Small intestine (tissue), 7 donors: ENCODE measurements around the gene TRPV2. TPM values are rescaled to one million over a fixed set of nuclear protein-coding genes. Genes with fewer than 3 reads are reported as not detected.

Source experiments
- DNase-seq, 2 donors: peaks; one replicate each; pipeline versions ENCODE4 v3.0.0 to v3.0.0-alpha.2; 2013
- FAIRE-seq: peaks from 2 replicates; lab custom pipeline; 2012; peaks lifted over from hg19 to GRCh38; lab: Jason Lieb, UNC
- H3K27ac ChIP-seq, 3 donors: one replicate each; pipeline ENCODE4 v1.5.1; 2013; ENCODE audit warnings: low read length in 2 of 3, mild to moderate bottlenecking in 2 of 3, control low read depth in 1 of 3, inconsistent platforms in 1 of 3, low read depth in 1 of 3, moderate library complexity in 1 of 3
- H3K27me3 ChIP-seq, 3 donors: one replicate each; pipeline ENCODE4 v1.6.1; 2013; ENCODE audit warnings: low read length in 3 of 3, inconsistent platforms in 1 of 3; ENCODE audit not compliant: control insufficient read depth in 3 of 3, insufficient read depth in 3 of 3
- H3K36me3 ChIP-seq, 3 donors: one replicate each; pipeline ENCODE4 v1.6.1; 2013; ENCODE audit warnings: low read length in 3 of 3, inconsistent platforms in 1 of 3, low read depth in 1 of 3, mild to moderate bottlenecking in 1 of 3, moderate library complexity in 1 of 3; ENCODE audit not compliant: control insufficient read depth in 3 of 3, insufficient read depth in 2 of 3
- H3K4me1 ChIP-seq, 3 donors: one replicate each; pipeline ENCODE4 v1.6.1; 2013; ENCODE audit warnings: low read length in 2 of 3, inconsistent platforms in 1 of 3, low read depth in 1 of 3, mild to moderate bottlenecking in 1 of 3, moderate library complexity in 1 of 3; ENCODE audit not compliant: control insufficient read depth in 3 of 3, insufficient read depth in 2 of 3
- H3K4me3 ChIP-seq, 3 donors: one replicate each; pipeline ENCODE4 v1.5.1; 2013; ENCODE audit warnings: low read length in 3 of 3, control low read depth in 1 of 3, inconsistent platforms in 1 of 3, low read depth in 1 of 3, mild to moderate bottlenecking in 1 of 3, moderate library complexity in 1 of 3
- H3K9me3 ChIP-seq, 2 donors: one replicate each; pipeline ENCODE4 v1.6.1; 2013; ENCODE audit warnings: low read depth in 1 of 2, low read length in 1 of 2; ENCODE audit not compliant: control insufficient read depth in 2 of 2, insufficient read depth in 1 of 2
- WGBS, 3 donors: extraction: QIAGEN DNeasy Blood & Tissue Kit; methylation state at CpG; one replicate each; pipeline ENCODE4 v1.1.7; 2013; 5-methylcytosine and 5-hydroxymethylcytosine counted together
- polyA plus RNA-seq, 4 donors: library from polyadenylated mRNA; stranded (reverse) in 3 of 4; unstranded in 1 of 4; fragments of 200-250 nt in 3 of 4; fragments of 120-200 nt in 1 of 4; gene quantifications; one replicate each; pipeline versions ENCODE4 v1.2.1 to v1.2.3, GENCODE V29; 2013
- donor health status: healthy with polysubstance abuse.
- donor health status: control.
- donor health status: control.
- donor health status: Bipolar disorder and iron deficiency.
- donor health status: healthy.

The TRPV2 gene
- polyA plus RNA-seq, 4 donors = 0.45 to 9.3 (median 3.3) TPM

- 17 to 75% (median 38%) methylated on average over 9 of the region's 9 CpGs for WGBS, 3 donors
- peak; percentile 74 to 83 for DNase-seq
- H3K4me1 ChIP-seq = peaks cover 7 to 91% (median 18%) of the 10 kb centered on the region in 3 donors
Observed at GRCh38 chr17:16466407-16466806, 51.0 kb downstream of the TRPV2 start.

DNA sequence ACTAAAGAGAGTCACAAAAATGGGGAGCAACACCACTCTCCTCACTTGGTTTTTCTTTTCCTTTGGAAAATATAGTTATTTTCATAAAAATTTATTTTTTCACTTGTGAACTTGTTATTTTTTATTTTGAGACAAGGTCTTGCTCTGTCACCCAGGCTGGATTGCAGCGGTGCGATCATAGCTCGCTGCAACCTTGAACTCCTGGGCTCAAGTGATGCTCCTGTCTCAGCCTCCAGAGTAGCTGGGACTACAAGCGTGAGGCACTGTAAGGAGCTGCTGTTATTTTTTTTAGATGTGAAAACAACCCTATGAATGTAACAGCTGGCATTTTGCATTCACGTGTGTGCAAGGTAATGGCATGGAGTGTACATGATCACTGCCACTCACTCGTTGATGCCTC, 51.7 kb downstream of the TRPV2 start:
- Histone ChIP-seq H3K4me3 (no peak overlapping the region), H3K27ac (peak overlapping the region; percentile 90 to 94 (median 93)), H3K4me1 (peaks cover 7 to 93% (median 16%) of the 10 kb centered on the region in 3 donors), H3K9me3 (no peaks in the 10 kb centered on the region), H3K27me3 (no peaks in the 10 kb centered on the region), H3K36me3 (peaks cover 0 to 77% (median 1%) of the 10 kb centered on the region in 3 donors)
- DNase-seq = no peak
- no peak for FAIRE-seq
- WGBS, 3 donors = 77 to 93% (median 86%) methylated on average over 6 of the region's 6 CpGs

More at GRCh38 chr17:16466407-16466806, 51.0 kb downstream of the TRPV2 start:
- H3K27me3 ChIP-seq = no peaks in the 10 kb centered on the region
- no peak overlapping the region for H3K4me3 ChIP-seq
- H3K27ac ChIP-seq = peak overlapping the region; percentile 90 to 94 (median 93)
- no peak for FAIRE-seq
- peaks cover 1 to 78% (median 6%) of the 10 kb centered on the region in 3 donors for H3K36me3 ChIP-seq
- H3K9me3 ChIP-seq = no peaks in the 10 kb centered on the region

GRCh38 chr17:16467886-16468285, 52.5 kb downstream of the TRPV2 start:
- WGBS, 3 donors = 71 to 95% (median 92%) methylated on average over 3 of the region's 3 CpGs
- H3K9me3 ChIP-seq = no peaks in the 10 kb centered on the region
- FAIRE-seq = no peak
- no peaks in the 10 kb centered on the region for H3K27me3 ChIP-seq
- peaks cover 7 to 84% (median 16%) of the 10 kb centered on the region in 3 donors for H3K4me1 ChIP-seq
- H3K27ac ChIP-seq = peak overlapping the region; percentile 90 to 94 (median 93)
- H3K4me3 ChIP-seq = no peak overlapping the region
- H3K36me3 ChIP-seq = peaks cover 0 to 73% (median 0%) of the 10 kb centered on the region in 3 donors
- no peak for DNase-seq

GRCh38 chr17:16468428-16468992, 53.1 kb downstream of the TRPV2 start:
- H3K36me3 ChIP-seq = peaks cover 0 to 73% (median 0%) of the 10 kb centered on the region in 3 donors
- H3K4me3 ChIP-seq = no peak overlapping the region
- peak in 1 of 2 donors; percentile 35 for DNase-seq
- WGBS, 3 donors = 74 to 80% (median 78%) methylated on average over 4 of the region's 4 CpGs
- peaks cover 4 to 78% (median 16%) of the 10 kb centered on the region in 3 donors for H3K4me1 ChIP-seq
- H3K27ac ChIP-seq = peak overlapping the region in 2 of 3 donors; percentile 90 to 93
- no peaks in the 10 kb centered on the region for H3K9me3 ChIP-seq
- no peak for FAIRE-seq
- H3K27me3 ChIP-seq = no peaks in the 10 kb centered on the region

- H3K36me3 ChIP-seq = peaks cover 0 to 69% (median 0%) of the 10 kb centered on the region in 3 donors
- H3K4me3 ChIP-seq = no peak overlapping the region
- FAIRE-seq (no peak), DNase-seq (peak; percentile 47 to 97)
- no peaks in the 10 kb centered on the region for H3K9me3 ChIP-seq
- H3K27ac ChIP-seq = peak overlapping the region; percentile 64 to 87 (median 76)
- H3K4me1 ChIP-seq = peaks cover 3 to 72% (median 16%) of the 10 kb centered on the region in 3 donors
- WGBS, 3 donors = 16 to 43% (median 30%) methylated on average over 11 of the region's 11 CpGs
- H3K27me3 ChIP-seq = no peaks in the 10 kb centered on the region
Observed at GRCh38 chr17:16470265-16470664, 54.9 kb downstream of the TRPV2 start.

- 77 to 83% (median 79%) methylated on average over 5 of the region's 5 CpGs for WGBS, 3 donors
- H3K27ac ChIP-seq = peak overlapping the region in 2 of 3 donors; percentile 76 to 87
- peaks cover 0 to 68% (median 16%) of the 10 kb centered on the region in 3 donors for H3K4me1 ChIP-seq
- H3K36me3 ChIP-seq = peaks cover 0 to 62% (median 0%) of the 10 kb centered on the region in 3 donors
- DNase-seq (no peak), FAIRE-seq (no peak)
- H3K4me3 ChIP-seq = no peak overlapping the region
- H3K9me3 ChIP-seq = no peaks in the 10 kb centered on the region
- H3K27me3 ChIP-seq = no peaks in the 10 kb centered on the region
Observed at GRCh38 chr17:16471295-16471694, 55.9 kb downstream of the TRPV2 start.

DNA sequence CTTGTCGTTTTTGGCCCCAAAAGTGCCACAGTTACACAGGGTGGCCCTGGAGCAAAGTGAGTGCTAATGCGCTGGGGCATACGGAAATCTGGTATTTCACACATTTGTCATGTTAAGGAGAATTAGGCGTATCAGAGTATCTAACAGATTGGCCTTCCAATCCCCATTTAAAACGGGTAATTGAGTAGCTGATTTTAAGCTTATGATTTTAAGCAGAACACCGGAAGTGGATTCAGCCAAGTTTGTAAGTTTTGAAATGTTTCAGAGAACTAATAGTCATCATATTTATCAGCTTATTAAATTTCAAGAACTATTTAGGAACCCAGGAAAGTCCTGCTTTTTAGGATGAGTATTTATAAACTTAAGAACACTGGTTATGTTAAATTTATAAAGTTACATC, 57.2 kb downstream of the TRPV2 start:
- Histone ChIP-seq H3K36me3 (peaks cover 0 to 61% (median 0%) of the 10 kb centered on the region in 3 donors), H3K4me3 (no peak overlapping the region), H3K27me3 (no peaks in the 10 kb centered on the region), H3K9me3 (no peaks in the 10 kb centered on the region), H3K27ac (peak overlapping the region in 1 of 3 donors; percentile 38), H3K4me1 (peaks cover 0 to 62% (median 12%) of the 10 kb centered on the region in 3 donors)
- 76 to 87% (median 86%) methylated on average over 6 of the region's 6 CpGs for WGBS, 3 donors
- FAIRE-seq (no peak), DNase-seq (no peak)

GRCh38 chr17:16473044-16474011, 58.0 kb downstream of the TRPV2 start:
- no peaks in the 10 kb centered on the region for H3K27me3 ChIP-seq
- no peak overlapping the region for H3K4me3 ChIP-seq
- WGBS, 3 donors = 83 to 87% (median 86%) methylated on average over 20 of the region's 20 CpGs
- H3K9me3 ChIP-seq = no peaks in the 10 kb centered on the region
- H3K27ac ChIP-seq = no peak overlapping the region
- H3K4me1 ChIP-seq = peaks cover 0 to 61% (median 14%) of the 10 kb centered on the region in 3 donors
- no peak for DNase-seq
- peaks cover 0 to 66% (median 0%) of the 10 kb centered on the region in 3 donors for H3K36me3 ChIP-seq
- FAIRE-seq = no peak
